Spleen (tissue), 11 donors: Measurements from ENCODE around the gene AGPAT3. TPM values are rescaled to one million over a fixed set of nuclear protein-coding genes. Genes with fewer than 3 reads are reported as not detected.

Experiments
- DNase-seq: peaks from one replicate; pipeline ENCODE4 v3.0.0-alpha.2; 2020
- H3K27ac ChIP-seq, 8 donors: fragments of 200-600 bp; sonication (generic) in 7 of 8; 1 replicate in 4 of 8; 2 replicates in 4 of 8; pipeline versions ENCODE4 v1.5.0 to v1.8.0; 2016 to 2021; ENCODE audit warnings: inconsistent platforms in 4 of 8, mild to moderate bottlenecking in 4 of 8, moderate library complexity in 1 of 8
- H3K27me3 ChIP-seq, 7 donors: fragments of 200-600 bp; sonication (generic) in 6 of 7; replicated peaks in 1 of 7; 1 replicate in 4 of 7; 2 replicates in 3 of 7; pipeline versions ENCODE4 v1.5.0 to v1.8.0; 2016 to 2021; ENCODE audit warnings: inconsistent platforms in 3 of 7, mild to moderate bottlenecking in 1 of 7
- H3K36me3 ChIP-seq, 6 donors: fragments of 200-600 bp; sonication (generic) in 5 of 6; 1 replicate in 4 of 6; 2 replicates in 2 of 6; pipeline versions ENCODE4 v1.5.0 to v1.8.0; 2016 to 2021; ENCODE audit warnings: inconsistent platforms in 2 of 6
- H3K4me1 ChIP-seq, 6 donors: fragments of 200-600 bp; sonication (generic) in 5 of 6; 1 replicate in 3 of 6; 2 replicates in 3 of 6; pipeline versions ENCODE4 v1.5.0 to v1.8.0; 2016 to 2021; ENCODE audit warnings: inconsistent platforms in 3 of 6
- H3K4me3 ChIP-seq, 8 donors: fragments of 200-600 bp; sonication (generic) in 7 of 8; 1 replicate in 4 of 8; 2 replicates in 4 of 8; pipeline versions ENCODE4 v1.5.0 to v1.8.0; 2016 to 2021; ENCODE audit warnings: inconsistent platforms in 4 of 8, mild to moderate bottlenecking in 4 of 8, moderate library complexity in 2 of 8
- H3K9me3 ChIP-seq, 8 donors: fragments of 200-600 bp; sonication (generic) in 7 of 8; 1 replicate in 4 of 8; 2 replicates in 4 of 8; pipeline versions ENCODE4 v1.5.0 to v1.8.0; 2016 to 2021; ENCODE audit warnings: inconsistent platforms in 4 of 8
- CTCF ChIP-seq, 11 experiments: fragments of 200-600 bp in 7 of 11; fragments of 450-650 bp in 4 of 11; sonication (generic) in 4 of 11; IDR thresholded peaks in 8 of 11; conservative IDR thresholded peaks in 3 of 11; 1 replicate in 7 of 11; 2 replicates in 4 of 11; pipeline versions ENCODE4 v1.4.0 to v1.8.0; 2016 to 2021; ENCODE audit warnings: antibody characterized with exemption in 11 of 11, inconsistent platforms in 4 of 11, mild to moderate bottlenecking in 1 of 11
- POLR2A ChIP-seq, 3 donors: fragments of 450-650 bp; IDR thresholded peaks; one replicate each; pipeline ENCODE4 v1.5.1; 2017; ENCODE audit warnings: antibody characterized with exemption in 3 of 3, mild to moderate bottlenecking in 1 of 3
- POLR2AphosphoS5 ChIP-seq, 3 donors: sonication (generic); formaldehyde crosslinking; IDR thresholded peaks; one replicate each; pipeline ENCODE4 v1.5.1; 2017; ENCODE audit warnings: antibody characterized with exemption in 3 of 3
- WGBS, 5 donors: extraction: QIAGEN DNeasy Blood & Tissue Kit in 3 of 5; methylation state at CpG; one replicate each; pipeline versions ENCODE4 v1.1.5 to v1.1.7; 2013 to 2018; 5-methylcytosine and 5-hydroxymethylcytosine counted together
- intact Hi-C: fragments of 100-400 bp; cut with DNase I; formaldehyde crosslinking; loops from one replicate; pipeline ENCODE4 v1.15.0; 2023; ENCODE audit warnings: low total_unique reads
- polyA plus RNA-seq, 3 donors: library from polyadenylated mRNA; stranded (reverse); fragments of 200-250 nt; gene quantifications; one replicate each; pipeline ENCODE4 v1.2.1, GENCODE V29; 2013
- total RNA-seq, 7 donors: library from RNA; depleted of rRNA in 3 of 7; stranded (reverse); fragments of >200 nt in 3 of 7; fragmentation: NEBNext Ultra II Directional in 4 of 7; extraction: Animal tissue kit (Norgen Biotek cat#: 25700) in 4 of 7; gene quantifications; one replicate each; pipeline versions ENCODE4 v1.1.0 to v1.2.1, GENCODE V29; 2016 to 2021
- donor health status: healthy with polysubstance abuse.
- donor health status: DM: no; HTN: no; CAD: no; lungs with moderate emphysema.
- donor health status: DM: no; HTN: no; CAD: no.
- donor health status: Bipolar disorder and iron deficiency.
- donor health status: healthy.
- donor health status: DM: no; HTN: no; CAD: no.
- donor health status: DM: yes; HTN: yes; CAD: no.

AGPAT3 gene
- total and polyA plus RNA-seq, 10 donors: 6.9 to 92.0 (median 56.0) TPM

DNA sequence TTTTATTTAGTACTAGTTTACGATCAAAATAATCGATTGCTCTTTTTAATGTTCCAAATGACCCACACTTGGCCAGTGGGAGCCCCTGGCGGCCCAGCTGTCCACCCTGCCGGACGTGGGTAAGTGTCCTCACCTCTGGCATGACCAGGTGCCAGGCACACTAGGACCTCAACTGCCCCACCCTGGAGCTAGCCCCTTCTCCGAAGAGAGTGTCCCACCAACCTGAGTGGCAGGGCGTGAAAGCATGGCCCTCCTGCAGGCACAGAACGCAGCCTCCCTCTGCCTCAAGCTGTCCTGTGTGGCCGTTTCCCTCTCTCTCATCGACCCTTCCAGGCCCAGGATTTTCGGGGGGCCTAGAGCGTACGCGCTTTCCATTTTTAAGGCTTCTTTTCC lies 32.9 kb upstream of the AGPAT3 start:
- intact Hi-C loops: no loop called here
- TF ChIP-seq POLR2AphosphoS5 (IDR thresholded peaks at IDR 0.05) (no peak), CTCF (IDR thresholded peaks at IDR 0.05 in 8 of 11, conservative IDR thresholded peaks at IDR 0.05 in 3 of 11) (no peak), POLR2A (IDR thresholded peaks at IDR 0.05) (no peak)
- peaks cover 0 to 66% (median 5%) of the 10 kb centered on the region in 7 donors for H3K27me3 ChIP-seq
- no peak overlapping the region for H3K4me3 ChIP-seq
- no peaks in the 10 kb centered on the region for H3K36me3 ChIP-seq
- peaks cover 3 to 28% (median 16%) of the 10 kb centered on the region in 6 donors for H3K4me1 ChIP-seq
- DNase-seq: no peak
- WGBS, 5 donors: 94 to 96% (median 95%) methylated on average over 14 of the region's 14 CpGs
- no peak overlapping the region for H3K27ac ChIP-seq
- H3K9me3 ChIP-seq: peaks cover 0 to 8% (median 0%) of the 10 kb centered on the region in 8 donors

- H3K36me3 ChIP-seq: no peaks in the 10 kb centered on the region
- no peak overlapping the region for H3K4me3 ChIP-seq
- peaks cover 3 to 28% (median 16%) of the 10 kb centered on the region in 6 donors for H3K4me1 ChIP-seq
- peaks cover 0 to 8% (median 0%) of the 10 kb centered on the region in 8 donors for H3K9me3 ChIP-seq
- no peak overlapping the region for H3K27ac ChIP-seq
- H3K27me3 ChIP-seq: peaks cover 0 to 68% (median 5%) of the 10 kb centered on the region in 7 donors
- intact Hi-C loops: no loop called here
- TF ChIP-seq POLR2A (IDR thresholded peaks at IDR 0.05) (no peak), POLR2AphosphoS5 (IDR thresholded peaks at IDR 0.05) (no peak)
- 86 to 94% (median 89%) methylated on average over 8 to 10 of the region's 10 CpGs for WGBS, 5 donors
- peak; percentile 41 for DNase-seq
These were observed 32.4 kb upstream of the AGPAT3 start for GRCh38 chr21:43832648-43833047.

DNA sequence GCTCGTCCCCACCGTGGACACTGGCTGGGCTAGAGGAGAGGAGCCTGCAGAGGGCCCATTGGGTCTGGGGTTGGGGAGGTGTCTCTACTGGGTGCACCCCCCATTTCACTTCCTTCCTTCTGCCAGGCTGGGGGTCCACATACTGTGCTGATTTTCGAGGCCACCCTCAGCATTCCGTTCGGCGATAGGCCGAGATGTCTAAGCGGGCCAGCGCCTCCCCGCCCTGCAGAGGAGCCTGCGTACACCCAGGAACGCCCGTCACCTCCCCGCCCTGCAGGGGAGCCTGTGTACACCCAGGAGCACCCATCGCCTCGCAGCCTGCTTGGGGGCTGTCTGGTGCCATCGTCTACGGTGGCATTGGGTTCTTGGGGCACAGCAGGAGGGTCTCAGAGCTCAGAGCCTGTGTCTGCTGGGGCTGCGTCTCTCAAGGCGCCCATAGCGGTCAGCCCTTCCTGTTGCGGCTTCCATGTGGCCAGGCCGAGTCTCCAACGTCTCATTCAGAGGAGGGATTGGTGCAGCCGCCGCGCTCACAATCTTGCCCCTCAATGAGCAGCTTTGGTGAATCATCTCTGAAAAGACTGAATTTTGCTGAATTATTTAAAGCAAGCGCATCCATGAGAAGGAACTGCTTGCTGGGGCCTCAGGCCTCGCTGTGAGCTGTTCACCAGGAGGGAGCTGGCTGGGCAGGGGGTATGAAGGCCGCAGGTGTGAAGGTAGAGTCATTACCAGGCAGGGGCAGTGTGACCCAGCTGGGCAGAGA lies 30.7 kb upstream of the AGPAT3 start:
- Histone ChIP-seq H3K9me3 (peaks cover 0 to 8% (median 0%) of the 10 kb centered on the region in 8 donors), H3K36me3 (no peaks in the 10 kb centered on the region), H3K4me1 (peaks cover 3 to 28% (median 16%) of the 10 kb centered on the region in 6 donors), H3K4me3 (no peak overlapping the region), H3K27ac (peak overlapping the region in 4 of 8 donors; percentile 29 to 52 (median 44)), H3K27me3 (peaks cover 0 to 68% (median 5%) of the 10 kb centered on the region in 7 donors)
- WGBS, 5 donors: 50 to 79% (median 59%) methylated on average over 20 to 30 of the region's 30 CpGs
- no peak for TF ChIP-seq POLR2AphosphoS5 (IDR thresholded peaks at IDR 0.05)
- TF ChIP-seq CTCF (IDR thresholded peaks at IDR 0.05 in 8 of 11, conservative IDR thresholded peaks at IDR 0.05 in 3 of 11): no peak
- TF ChIP-seq POLR2A (IDR thresholded peaks at IDR 0.05): no peak
- DNase-seq: no peak
- intact Hi-C loops: no loop called here

- 12 to 32% (median 14%) methylated on average over 14 to 15 of the region's 15 CpGs for WGBS, 5 donors
- H3K4me3 ChIP-seq: no peak overlapping the region
- H3K36me3 ChIP-seq: no peaks in the 10 kb centered on the region
- intact Hi-C loops: no loop called here
- no peak for TF ChIP-seq POLR2AphosphoS5 (IDR thresholded peaks at IDR 0.05)
- no peak for TF ChIP-seq CTCF (IDR thresholded peaks at IDR 0.05 in 8 of 11, conservative IDR thresholded peaks at IDR 0.05 in 3 of 11)
- no peak for TF ChIP-seq POLR2A (IDR thresholded peaks at IDR 0.05)
- peak overlapping the region in 4 of 8 donors; percentile 29 to 52 (median 44) for H3K27ac ChIP-seq
- no peak for DNase-seq
- H3K4me1 ChIP-seq: peaks cover 3 to 24% (median 16%) of the 10 kb centered on the region in 6 donors
- H3K9me3 ChIP-seq: peaks cover 0 to 8% (median 0%) of the 10 kb centered on the region in 8 donors
- H3K27me3 ChIP-seq: peaks cover 0 to 63% (median 5%) of the 10 kb centered on the region in 7 donors
These were observed 30.0 kb upstream of the AGPAT3 start for GRCh38 chr21:43835050-43835449.
